Measurements from ENCODE around the gene VTCN1. TPM values are rescaled to one million over a fixed set of nuclear protein-coding genes. Genes with fewer than 3 reads are reported as not detected.
A peak's percentile ranks its signal among the peaks of the same experiment; 100 is the strongest.
"Not testable (repeated sequence)": the region's sequence is repeated elsewhere in the genome, so short reads cannot be mapped to it uniquely, and the experiment has no call there.

Gene VTCN1
- total and polyA plus RNA-seq, 2 donors (not counting 3 experiments of a cell fraction or from before 2014, with no cell fraction given): not detected

DNA sequence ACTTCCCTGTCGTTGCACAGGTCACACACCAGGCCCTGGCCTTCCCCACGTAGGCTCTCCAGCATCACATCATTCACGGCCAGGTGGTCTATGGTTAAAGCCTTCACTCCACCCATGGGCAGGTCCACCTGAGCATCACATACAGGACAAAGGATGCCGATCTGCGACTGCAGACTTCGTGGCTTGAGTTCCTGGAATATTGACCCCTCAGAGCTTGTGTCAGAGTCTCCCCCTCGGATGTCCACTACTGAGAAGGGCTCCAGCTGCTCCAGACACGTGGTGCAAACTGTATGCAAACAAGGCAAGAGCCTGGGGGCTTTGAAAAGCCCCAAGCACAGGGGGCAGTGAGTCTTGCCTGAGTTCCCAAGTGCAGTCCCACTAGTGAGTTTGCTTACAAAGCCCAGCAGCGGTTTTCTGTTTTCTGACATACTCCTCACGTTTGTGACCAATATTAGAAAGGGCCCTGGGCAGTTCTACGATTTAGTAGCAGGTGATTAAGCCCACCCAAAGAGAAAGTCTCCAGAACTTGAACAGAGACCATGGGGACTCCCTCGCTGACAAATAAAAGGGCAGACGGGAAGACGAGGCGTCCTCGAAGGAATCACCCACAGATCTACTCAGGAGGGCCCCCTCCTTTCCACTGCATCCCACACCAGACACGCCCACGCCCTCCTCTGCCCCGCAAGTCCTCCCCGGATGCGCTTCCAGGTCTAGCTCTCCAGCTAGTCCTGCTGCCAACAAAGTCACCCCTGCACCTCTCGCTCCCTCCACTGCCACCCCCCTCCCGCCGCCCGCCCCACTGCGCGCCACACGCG, 89.7 kb downstream of the VTCN1 start:
- DNase-seq (ENCODE audit: low read depth, low spot score) (no peak), FAIRE-seq (no peak)
- Histone ChIP-seq H4K20me1 (replicated peaks; ENCODE audit: control insufficient read depth, extremely low read depth, insufficient read depth, low read length) (no peaks in the 10 kb centered on the region), H3K4me1 (ENCODE audit: control insufficient read depth, extremely low read depth, insufficient read depth, low read length) (peaks cover 10% of the 10 kb centered on the region), H3K36me3 (ENCODE audit: control insufficient read depth in 2 of 2, extremely low read depth in 1 of 2, insufficient read depth in 2 of 2, low read length in 2 of 2) (no peaks in the 10 kb centered on the region), H3K9me1 (replicated peaks; ENCODE audit: control insufficient read depth, extremely low read depth, insufficient read depth, low read length) (no peaks in the 10 kb centered on the region), H2AFZ (ENCODE audit: low read depth, low read length) (peak overlapping the region; percentile 15), H3K79me2 (ENCODE audit: control insufficient read depth, insufficient read depth, low read length) (no peaks in the 10 kb centered on the region), H3K27me3 (ENCODE audit: control insufficient read depth in 2 of 2, insufficient read depth in 2 of 2, low read length in 2 of 2) (peaks cover 6 to 18% of the 10 kb centered on the region in 2 experiments), H3K9ac (replicated peaks; ENCODE audit: extremely low read depth, insufficient read depth, low read length) (peak overlapping the region; percentile 27), H3K4me2 (ENCODE audit: insufficient read depth, low read length) (peak overlapping the region; percentile 39), H3K27ac (ENCODE audit: insufficient read depth, low read depth, low read length) (no peak overlapping the region), H3K4me3 (replicated peaks in 1 of 3; ENCODE audit: insufficient read depth in 1 of 3, low read depth in 1 of 3, low read length in 3 of 3) (peak overlapping the region; percentile 6 to 86 (median 34)), H3K9me3 (replicated peaks; ENCODE audit: control insufficient read depth, insufficient read depth, low read length) (no peaks in the 10 kb centered on the region)
- dilution Hi-C loops (cut with MboI; ENCODE audit: extremely low pct_ligation_motif_present, low sequenced_read_pairs): no loop called here
- POLR2A ChIA-PET: no interaction called here
- intact Hi-C loops (cut with micrococcal nuclease): loop anchor here (1.0 to 10.0 kb wide), 6 partner anchors 27 to 634 kb away; partner anchors contain the start of genes CD58 and MAN1A2
- no TSS peak for BruUV-seq (replicated peaks)
- no peak for TF ChIP-seq MAX (IDR thresholded peaks at IDR 0.05; ENCODE audit: insufficient read depth, insufficient read length)
- TF ChIP-seq MYC (IDR thresholded peaks at IDR 0.05; ENCODE audit: low read depth, low read length): no peak
- no peak for TF ChIP-seq JUN (IDR thresholded peaks at IDR 0.05; ENCODE audit: borderline replicate concordance, insufficient read depth, insufficient read length, low read depth)
- TF ChIP-seq POLR2A (IDR thresholded peaks at IDR 0.05; ENCODE audit: low read depth, low read length): no peak
- no peak for TF ChIP-seq GATA2 (IDR thresholded peaks at IDR 0.05; ENCODE audit: insufficient read depth, insufficient read length, low read depth, low read length)
- TF ChIP-seq POLR2AphosphoS5 (IDR thresholded peaks at IDR 0.05; ENCODE audit: insufficient read depth, low read depth, low read length): no peak
- no peak for TF ChIP-seq EZH2 (IDR thresholded peaks at IDR 0.05; ENCODE audit: borderline replicate concordance, low read depth, low read length, severe bottlenecking)
- TF ChIP-seq, protein P1, sequence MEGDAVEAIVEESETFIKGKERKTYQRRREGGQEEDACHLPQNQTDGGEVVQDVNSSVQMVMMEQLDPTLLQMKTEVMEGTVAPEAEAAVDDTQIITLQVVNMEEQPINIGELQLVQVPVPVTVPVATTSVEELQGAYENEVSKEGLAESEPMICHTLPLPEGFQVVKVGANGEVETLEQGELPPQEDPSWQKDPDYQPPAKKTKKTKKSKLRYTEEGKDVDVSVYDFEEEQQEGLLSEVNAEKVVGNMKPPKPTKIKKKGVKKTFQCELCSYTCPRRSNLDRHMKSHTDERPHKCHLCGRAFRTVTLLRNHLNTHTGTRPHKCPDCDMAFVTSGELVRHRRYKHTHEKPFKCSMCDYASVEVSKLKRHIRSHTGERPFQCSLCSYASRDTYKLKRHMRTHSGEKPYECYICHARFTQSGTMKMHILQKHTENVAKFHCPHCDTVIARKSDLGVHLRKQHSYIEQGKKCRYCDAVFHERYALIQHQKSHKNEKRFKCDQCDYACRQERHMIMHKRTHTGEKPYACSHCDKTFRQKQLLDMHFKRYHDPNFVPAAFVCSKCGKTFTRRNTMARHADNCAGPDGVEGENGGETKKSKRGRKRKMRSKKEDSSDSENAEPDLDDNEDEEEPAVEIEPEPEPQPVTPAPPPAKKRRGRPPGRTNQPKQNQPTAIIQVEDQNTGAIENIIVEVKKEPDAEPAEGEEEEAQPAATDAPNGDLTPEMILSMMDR (IDR thresholded peaks at IDR 0.05; ENCODE audit: extremely low read depth in 1 of 2, insufficient read depth in 1 of 2, low read depth in 1 of 2, low read length in 2 of 2): no peak
- TF ChIP-seq FOS (IDR thresholded peaks at IDR 0.05; ENCODE audit: borderline replicate concordance, insufficient read depth, low read length): no peak
- CTCF ChIA-PET: interaction anchor here (0.9 to 6.2 kb wide), 6 partner anchors 8 to 61 kb away, joined by 3 to 58 read pairs (median 13); partner anchors contain the start of gene TTF2

DNA sequence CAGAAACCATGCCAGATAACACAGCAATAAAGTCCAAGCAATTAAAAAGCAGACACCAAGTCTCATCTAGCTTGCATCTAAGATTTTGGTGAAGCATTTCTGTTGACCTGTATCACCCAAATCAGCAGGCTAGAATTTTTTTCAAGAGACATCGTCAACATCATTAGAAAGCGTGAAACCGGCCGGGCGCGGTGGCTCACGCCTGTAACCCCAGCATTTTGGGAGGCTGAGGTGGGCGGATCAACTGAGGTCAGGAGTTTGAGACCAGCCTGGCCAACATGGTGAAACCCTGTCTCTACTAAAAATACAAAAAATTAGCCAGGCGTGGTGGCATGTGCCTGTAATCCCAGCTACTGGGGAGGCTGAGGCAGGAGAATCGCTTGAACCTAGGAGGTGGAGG, 91.6 kb downstream of the VTCN1 start:
- DNase-seq (ENCODE audit: low read depth, low spot score); H2AFZ ChIP-seq (ENCODE audit: low read depth, low read length); POLR2A ChIA-PET; H4K20me1 ChIP-seq (replicated peaks; ENCODE audit: control insufficient read depth, extremely low read depth, insufficient read depth, low read length); H3K79me2 ChIP-seq (ENCODE audit: control insufficient read depth, insufficient read depth, low read length); H3K9me1 ChIP-seq (replicated peaks; ENCODE audit: control insufficient read depth, extremely low read depth, insufficient read depth, low read length); H3K36me3 ChIP-seq (ENCODE audit: control insufficient read depth in 2 of 2, extremely low read depth in 1 of 2, insufficient read depth in 2 of 2, low read length in 2 of 2); H3K4me1 ChIP-seq (ENCODE audit: control insufficient read depth, extremely low read depth, insufficient read depth, low read length); H3K27ac ChIP-seq (ENCODE audit: insufficient read depth, low read depth, low read length); H3K4me2 ChIP-seq (ENCODE audit: insufficient read depth, low read length); FAIRE-seq; H3K27me3 ChIP-seq (ENCODE audit: control insufficient read depth in 2 of 2, insufficient read depth in 2 of 2, low read length in 2 of 2); H3K9ac ChIP-seq (replicated peaks; ENCODE audit: extremely low read depth, insufficient read depth, low read length); BruUV-seq (replicated peaks); dilution Hi-C loops (cut with MboI; ENCODE audit: extremely low pct_ligation_motif_present, low sequenced_read_pairs); H3K4me3 ChIP-seq (replicated peaks in 1 of 3; ENCODE audit: insufficient read depth in 1 of 3, low read depth in 1 of 3, low read length in 3 of 3); intact Hi-C loops (cut with micrococcal nuclease); H3K9me3 ChIP-seq (replicated peaks; ENCODE audit: control insufficient read depth, insufficient read depth, low read length): not testable (repeated sequence)
- CTCF ChIA-PET: interaction anchor here (1.1 to 5.6 kb wide), 5 partner anchors 9 to 42 kb away, joined by 3 to 50 read pairs (median 4); no protein-coding TSS in a partner anchor
